Epithelial cell of esophagus (primary cell): Measurements from ENCODE around the gene BCL6.

ENCODE experiments used
- DNase-seq: peaks from one replicate; pipeline ENCODE4 v3.0.0; 2010; ENCODE audit warnings: low read depth
- H3K4me3 ChIP-seq: 2 replicates; pipeline ENCODE4 v1.5.1; 2011; ENCODE audit warnings: mild to moderate bottlenecking, low read length, control low read depth
- TF ChIP-seq, protein P1 (sequence below): IDR thresholded peaks from 2 replicates; pipeline ENCODE4 v1.5.1; 2011; ENCODE audit warnings: low read depth, mild to moderate bottlenecking, low read length, control low read depth, inconsistent platforms; ENCODE audit not compliant: insufficient read depth; ENCODE audit errors: missing control alignments

BCL6 gene

DNA sequence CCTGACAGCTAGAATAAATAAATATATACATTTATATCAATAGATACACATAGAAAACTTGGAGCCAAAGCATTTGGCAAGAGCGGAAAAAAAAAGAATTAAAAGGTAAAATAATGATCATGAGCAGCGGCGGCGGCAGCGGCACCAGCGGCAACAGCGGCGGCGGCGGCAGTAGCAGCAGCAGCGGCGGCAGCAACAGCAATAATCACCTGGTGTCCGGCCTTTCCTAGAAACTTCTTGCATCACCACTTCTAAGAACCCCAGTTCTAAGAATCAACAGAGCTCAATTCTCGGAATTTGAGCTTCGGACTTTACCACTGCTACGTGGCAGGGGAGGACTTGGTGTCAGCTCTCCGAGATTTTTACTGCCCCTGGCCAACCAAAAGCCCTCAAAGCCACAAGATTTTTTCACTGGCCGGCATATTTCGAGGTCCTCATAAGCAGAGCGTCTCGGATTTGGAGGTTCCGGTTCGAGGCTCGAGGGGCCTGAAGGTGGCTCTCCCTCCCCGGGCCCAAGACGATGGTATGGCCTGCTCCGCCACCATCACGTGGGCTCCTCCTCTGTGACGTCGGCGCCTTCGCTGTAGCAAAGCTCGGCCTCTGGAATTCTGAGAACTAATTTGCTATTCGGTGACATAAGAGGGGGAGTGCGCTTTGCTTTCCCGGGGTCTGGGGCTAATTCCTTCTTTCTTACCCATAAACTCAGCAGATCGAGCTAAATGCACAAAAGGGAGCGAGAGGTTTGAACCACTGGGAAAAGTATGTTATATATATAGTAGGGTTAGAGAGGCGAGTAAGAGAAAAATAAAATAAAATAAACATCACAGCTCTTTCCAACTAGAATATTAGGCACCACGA, at the start of gene BCL6:
TSS of gene BCL6 (minus strand) at position 268 of the 858 bp plus-strand sequence. CDS start 11,775 bp downstream, outside the sequence.
- peak; percentile 98 for DNase-seq
- TF ChIP-seq, protein P1, sequence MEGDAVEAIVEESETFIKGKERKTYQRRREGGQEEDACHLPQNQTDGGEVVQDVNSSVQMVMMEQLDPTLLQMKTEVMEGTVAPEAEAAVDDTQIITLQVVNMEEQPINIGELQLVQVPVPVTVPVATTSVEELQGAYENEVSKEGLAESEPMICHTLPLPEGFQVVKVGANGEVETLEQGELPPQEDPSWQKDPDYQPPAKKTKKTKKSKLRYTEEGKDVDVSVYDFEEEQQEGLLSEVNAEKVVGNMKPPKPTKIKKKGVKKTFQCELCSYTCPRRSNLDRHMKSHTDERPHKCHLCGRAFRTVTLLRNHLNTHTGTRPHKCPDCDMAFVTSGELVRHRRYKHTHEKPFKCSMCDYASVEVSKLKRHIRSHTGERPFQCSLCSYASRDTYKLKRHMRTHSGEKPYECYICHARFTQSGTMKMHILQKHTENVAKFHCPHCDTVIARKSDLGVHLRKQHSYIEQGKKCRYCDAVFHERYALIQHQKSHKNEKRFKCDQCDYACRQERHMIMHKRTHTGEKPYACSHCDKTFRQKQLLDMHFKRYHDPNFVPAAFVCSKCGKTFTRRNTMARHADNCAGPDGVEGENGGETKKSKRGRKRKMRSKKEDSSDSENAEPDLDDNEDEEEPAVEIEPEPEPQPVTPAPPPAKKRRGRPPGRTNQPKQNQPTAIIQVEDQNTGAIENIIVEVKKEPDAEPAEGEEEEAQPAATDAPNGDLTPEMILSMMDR, result no peak
- H3K4me3 ChIP-seq, result peak within 1 kb of the TSS; percentile 69

DNA sequence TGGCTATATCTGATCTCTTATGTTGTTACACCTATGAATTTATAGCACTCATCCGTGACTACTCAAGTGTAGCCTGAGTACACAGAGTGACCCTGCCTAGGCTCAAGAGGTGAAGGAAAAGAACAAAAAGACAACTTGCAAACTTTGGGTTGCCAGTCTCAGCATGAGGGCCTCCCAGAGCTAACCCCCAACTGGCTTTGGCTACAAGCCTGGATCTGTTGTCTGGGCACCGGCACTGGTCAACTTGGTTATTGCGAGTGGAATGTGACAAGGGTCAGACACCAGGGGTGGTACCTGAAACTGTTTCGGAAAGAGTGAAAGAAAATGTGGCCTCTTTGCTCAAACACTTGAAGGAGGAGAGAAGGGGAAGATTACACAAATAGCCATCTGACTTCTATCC, 49.5 kb upstream of the BCL6 start:
- H3K4me3 ChIP-seq, result no peak overlapping the region
- DNase-seq, result no peak
- TF ChIP-seq, protein P1, result no peak

DNA sequence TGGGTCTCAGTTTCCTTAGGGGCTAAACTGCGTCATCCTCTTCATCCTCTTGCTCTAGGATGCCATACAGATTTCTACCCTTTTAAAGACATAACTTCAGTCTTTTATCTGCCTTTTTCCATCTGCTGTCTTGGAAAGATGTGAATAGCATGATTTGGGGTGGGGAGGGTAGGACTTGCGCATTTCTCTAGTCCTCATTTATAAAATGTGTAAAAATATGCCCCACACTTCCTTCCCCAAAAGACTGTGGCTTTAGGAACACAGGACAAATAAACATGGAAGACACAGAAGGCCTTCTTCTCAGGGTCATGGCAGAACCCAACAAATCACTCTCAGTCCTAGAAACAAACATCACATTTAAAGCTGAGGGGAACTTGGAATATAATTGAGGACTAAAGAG, 48.4 kb upstream of the BCL6 start:
- TF ChIP-seq, protein P1, result no peak
- DNase-seq, result no peak
- H3K4me3 ChIP-seq, result no peak overlapping the region

DNA sequence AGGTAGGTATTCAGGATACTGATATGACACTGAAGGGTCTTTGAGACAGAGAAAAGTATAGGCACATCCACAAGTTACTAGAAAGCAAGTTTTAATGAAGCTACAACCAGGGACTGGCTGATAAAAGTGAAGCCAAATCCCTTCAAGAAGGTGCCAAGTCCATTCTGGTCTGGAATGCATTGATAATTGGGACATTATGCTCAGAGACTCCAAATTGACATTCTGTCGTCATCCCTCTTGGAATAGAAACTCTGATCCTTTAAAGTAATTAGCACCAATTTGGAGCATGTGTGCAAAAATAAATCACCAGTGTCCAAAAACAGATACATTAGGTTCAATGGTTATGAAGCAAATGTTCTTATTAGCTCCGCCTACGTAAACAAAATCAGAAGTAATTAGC, 47.3 kb upstream of the BCL6 start:
- no peak overlapping the region for H3K4me3 ChIP-seq
- TF ChIP-seq, protein P1, result no peak
- DNase-seq, result no peak

DNA sequence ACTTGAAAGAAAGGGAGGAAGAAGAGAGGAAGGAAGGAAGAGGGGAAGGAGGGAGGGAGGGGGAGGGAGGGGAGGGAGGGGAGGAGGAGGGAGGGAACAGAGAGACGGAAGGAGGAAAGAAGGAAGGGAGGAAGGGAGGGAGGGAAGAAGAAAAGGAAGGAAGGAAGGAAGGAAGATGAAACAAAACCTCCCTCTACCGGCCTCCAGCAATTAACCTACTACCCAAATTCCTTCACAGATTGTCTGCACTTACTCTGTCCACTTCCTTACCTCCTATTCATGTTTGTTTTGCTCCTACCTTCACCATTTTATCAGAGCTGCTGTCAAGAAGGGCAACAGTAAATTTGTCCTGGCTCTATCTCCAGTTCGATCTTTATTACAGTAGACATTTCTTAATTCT, 44.6 kb upstream of the BCL6 start:
- TF ChIP-seq, protein P1, result no peak
- no peak for DNase-seq
- no peak overlapping the region for H3K4me3 ChIP-seq

DNA sequence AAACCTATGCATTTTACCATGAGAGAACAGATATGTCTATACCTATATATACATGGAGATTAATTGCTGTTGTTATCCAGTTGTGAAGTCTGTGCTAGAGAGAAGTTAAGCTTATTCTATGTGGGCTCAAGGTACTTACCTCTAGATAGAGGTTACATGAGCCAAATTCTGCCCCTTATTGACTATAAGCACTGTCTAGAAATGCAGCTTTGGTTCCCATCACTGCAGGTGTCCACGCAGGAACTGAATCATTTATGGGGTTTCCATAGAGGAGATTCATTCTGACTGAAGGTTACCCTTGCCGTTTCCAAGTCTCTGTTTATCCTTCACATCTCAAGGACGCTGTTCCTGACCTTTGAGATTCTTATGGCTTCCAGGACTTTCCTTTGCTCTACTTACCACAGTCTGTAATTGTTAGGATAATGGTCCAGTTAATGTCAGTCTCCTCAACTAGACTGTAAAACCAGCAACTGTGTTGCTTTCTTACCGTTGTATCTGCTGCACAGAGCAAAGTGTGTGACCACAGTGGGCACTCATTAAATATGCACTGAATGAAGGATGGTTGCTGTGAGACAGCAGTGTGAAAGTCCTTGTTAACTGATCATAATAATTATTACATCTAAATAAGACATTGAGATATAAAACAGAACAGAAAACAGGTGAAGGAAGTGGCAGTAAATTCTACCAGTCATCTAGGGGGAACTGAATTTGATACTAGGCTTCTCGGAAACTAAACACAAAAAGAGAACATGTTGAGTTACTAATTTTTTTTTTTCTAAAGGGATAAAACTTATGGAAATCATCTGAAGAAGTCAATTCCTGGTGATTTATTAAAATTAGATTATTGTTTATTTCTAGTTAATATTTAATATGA, 44.0 kb upstream of the BCL6 start:
- TF ChIP-seq, protein P1, result no peak
- no peak overlapping the region for H3K4me3 ChIP-seq

More for the DNA sequence above, 44.0 kb upstream of the BCL6 start:
- DNase-seq, result no peak
